Activated T-cell treated with anti-CD3 and anti-CD28 coated beads for 1 hour (primary cell): Measurements from ENCODE around the gene RSRC1.
"Not testable (repeated sequence)": the region's sequence is repeated elsewhere in the genome, so short reads cannot be mapped to it uniquely, and the experiment has no call there.

Source experiments
- DNase-seq: peaks from one replicate; pipeline ENCODE4 v3.0.0-alpha.2; 2020; ENCODE audit warnings: low read depth

RSRC1 gene

GRCh38 chr3:158329696-158330441 is 220.0 kb downstream of the RSRC1 start:
- not testable (repeated sequence) for DNase-seq

DNA sequence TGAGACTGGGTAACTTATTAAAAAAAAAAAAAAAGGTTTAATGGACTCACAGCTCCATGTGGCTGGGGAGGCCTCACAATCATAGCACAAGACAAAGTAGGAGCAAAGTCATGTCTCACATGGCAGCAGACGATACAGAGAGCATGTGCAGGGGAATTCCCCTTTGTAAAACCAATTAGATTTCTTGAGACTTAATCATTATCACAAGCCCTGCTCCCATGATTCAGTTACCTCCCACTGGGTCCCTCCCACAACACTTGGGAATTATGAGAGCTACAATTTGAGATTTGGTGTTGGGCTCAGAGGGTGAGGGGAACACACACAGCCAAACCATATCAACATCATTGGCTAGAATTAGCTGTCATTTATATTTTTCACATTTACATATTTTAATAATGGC is 221.0 kb downstream of the RSRC1 start:
- no peak for DNase-seq

DNA sequence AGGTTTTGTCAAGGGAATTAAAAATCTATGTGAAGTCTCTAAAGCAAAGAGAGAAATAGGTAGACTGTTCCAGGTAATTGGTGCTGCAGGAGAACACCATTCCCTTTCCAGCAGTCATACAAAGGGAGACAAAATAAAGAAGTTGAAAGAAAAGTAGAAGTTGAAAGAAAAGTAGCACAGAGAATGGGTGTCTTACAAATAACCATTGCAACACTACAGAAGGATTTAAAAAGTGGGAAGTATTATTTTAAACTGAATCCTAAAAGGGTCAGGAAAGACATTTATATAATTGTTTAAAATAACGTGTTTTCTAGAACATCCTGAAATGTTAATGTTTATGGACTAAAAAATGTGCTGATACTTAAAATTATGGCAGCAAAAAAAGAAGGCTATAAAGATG is 223.8 kb downstream of the RSRC1 start:
- no peak for DNase-seq

GRCh38 chr3:158337110-158337509 is 227.2 kb downstream of the RSRC1 start:
- no peak for DNase-seq

GRCh38 chr3:158339638-158340037 is 229.7 kb downstream of the RSRC1 start:
- no peak for DNase-seq

GRCh38 chr3:158340951-158341350 is 231.1 kb downstream of the RSRC1 start:
- not testable (repeated sequence) for DNase-seq

DNA sequence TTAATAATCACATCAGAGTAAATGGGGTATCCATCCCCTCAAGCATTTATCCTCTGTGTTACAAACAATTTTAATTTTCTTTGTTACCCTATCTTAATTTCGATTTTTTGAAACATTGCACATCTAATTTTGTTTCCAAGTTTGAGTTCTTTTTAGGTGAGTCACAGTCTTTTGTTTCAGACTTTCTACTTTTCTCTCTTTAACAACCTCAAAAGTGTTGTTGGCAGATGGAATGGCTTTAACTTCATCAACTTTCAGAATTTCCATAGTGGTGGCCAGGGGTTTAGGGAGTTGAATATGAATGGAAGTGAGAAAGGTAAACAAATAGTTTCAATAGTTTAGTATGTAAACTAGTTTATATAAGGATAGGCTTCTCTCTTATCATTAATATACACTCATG is 238.1 kb downstream of the RSRC1 start:
- DNase-seq: no peak

DNA sequence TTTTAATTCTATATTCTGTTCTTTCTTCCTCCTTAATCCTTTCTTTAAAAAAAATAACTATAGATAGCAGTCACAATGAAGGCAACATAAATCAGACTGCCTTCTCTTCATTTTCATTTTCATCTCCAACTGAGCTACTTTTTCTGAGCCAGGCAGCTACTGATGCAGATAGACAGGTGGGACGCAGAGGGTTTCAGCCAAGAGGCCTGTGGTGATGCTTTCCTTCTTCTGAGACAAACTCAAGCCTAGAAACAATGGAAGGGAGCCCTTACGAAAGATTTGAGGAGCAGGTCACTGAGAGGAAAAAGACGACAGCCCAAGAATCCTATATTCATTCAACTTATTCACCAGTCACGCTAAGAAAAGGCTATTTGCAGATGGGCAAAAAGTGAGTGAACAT is 241.1 kb downstream of the RSRC1 start:
- DNase-seq: no peak

- DNase-seq: no peak
Observed at GRCh38 chr3:158352551-158352950, 242.7 kb downstream of the RSRC1 start.

DNA sequence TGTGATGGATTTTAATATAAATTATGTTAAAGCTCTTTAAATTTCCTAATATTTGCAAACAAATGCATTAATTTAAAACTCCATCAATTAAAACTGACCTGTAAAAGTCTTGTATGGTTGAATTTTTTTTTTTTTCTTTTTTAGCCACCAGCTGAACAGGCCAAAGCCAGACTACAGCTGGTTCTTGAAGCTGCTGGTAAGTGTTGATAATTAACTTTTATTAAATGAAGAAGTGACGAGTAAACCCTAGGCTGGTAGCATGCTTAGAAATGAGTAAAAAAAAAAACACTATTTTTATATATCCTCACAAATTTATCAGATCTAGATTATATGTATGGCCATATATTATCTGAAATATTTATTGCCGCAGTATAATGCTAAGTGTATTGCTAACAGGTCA is 244.8 kb downstream of the RSRC1 start:
- no peak for DNase-seq

DNA sequence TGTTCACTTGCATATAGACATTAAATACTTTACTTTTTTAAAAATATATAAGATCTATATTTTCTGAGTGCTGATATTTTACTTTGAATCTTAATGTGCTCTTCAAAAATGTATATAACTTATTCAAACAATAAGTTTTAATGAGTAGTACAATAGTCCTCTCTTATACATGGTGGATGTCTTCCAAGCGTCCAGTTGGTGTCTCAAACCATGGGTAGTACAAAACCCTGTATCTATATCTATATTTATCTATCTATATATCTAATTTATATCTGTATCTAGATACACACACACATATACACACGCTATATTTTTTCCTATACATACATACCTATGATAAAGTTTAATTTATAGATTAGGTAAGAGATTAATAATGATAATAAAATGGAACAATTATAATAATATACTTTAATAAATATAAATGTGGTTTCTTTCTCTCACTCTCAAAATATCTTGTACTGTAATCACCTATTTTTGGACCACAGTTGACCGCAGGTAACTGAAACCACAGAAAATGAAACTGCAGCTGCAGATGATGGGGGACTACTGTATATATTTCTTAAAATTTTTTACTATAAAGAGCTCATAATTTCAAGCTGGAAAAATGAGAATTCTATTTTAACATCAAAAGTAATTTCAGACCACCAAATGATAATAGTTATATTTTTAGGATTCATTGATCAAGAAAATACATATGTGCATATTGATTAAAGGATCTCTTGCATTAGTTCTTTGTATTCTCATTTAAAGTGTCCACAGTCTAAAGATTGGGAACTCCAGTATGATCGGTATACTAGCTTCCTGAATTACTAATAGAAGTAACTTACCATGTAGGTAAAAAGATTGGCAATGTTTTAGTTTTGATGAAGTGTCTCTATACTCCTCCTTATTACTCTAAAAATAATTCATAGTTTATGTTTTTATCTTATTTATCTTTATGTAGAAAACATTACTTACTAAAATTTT is 246.0 kb downstream of the RSRC1 start:
- DNase-seq: no peak

- DNase-seq: no peak
Observed at GRCh38 chr3:158359339-158359738, 249.4 kb downstream of the RSRC1 start.

GRCh38 chr3:158360756-158361448 is 251.0 kb downstream of the RSRC1 start:
- no peak for DNase-seq

DNA sequence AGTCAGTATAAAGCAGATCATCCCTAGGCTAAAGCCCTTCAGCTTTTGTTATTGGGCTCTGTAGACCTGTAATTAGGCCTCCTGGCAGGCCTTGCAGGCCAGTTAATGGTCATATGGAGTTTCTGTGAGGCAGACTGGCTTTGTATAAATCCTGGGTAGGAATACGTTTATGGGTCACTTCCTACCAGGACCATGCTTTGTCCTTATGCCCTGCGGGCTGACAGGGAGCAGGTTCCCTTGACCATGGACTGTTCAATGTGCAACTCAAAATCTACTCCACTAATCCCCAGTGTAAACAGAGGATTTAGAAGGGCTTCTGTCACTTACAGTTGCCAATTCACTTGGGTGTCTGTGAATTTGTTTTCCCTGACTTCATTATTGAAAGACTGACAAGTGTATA is 258.4 kb downstream of the RSRC1 start:
- DNase-seq: no peak

DNA sequence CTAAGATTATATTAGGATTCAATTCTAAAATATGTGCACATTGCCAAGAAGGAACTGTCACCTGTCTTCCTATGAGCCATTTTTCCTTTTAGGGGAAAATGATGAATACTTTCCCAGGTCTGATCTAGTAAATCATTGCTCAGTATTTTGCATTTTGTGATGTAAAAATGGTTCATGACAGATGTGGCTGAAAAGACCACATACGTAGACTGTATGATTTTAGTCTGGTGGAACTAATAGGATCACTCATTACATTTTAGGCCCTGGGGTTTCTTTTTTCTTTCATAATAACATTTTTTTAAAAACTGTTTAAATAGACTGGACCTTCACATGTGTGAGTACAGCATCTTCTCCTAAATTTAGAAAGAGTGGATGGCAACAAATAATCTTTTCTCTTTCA is 259.4 kb downstream of the RSRC1 start:
- no peak for DNase-seq

DNA sequence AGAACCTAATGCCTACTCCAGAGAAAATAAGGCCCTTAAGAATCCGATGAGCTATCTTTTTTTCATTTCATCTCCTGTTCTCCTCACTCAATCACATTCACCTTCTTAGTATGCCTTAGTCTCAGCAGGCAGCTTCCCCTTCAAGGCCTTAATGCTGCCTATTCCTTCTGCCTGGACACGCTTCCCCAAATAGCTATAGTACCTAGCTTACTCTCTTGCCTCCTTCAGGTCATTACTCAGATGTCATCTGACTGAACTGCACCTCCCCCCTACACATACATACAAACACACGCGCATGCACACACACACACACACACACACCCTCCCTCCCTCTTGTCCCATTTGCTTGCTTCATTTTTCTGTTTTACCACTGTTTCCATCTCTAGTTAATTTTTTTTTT is 269.6 kb downstream of the RSRC1 start:
- no peak for DNase-seq

DNA sequence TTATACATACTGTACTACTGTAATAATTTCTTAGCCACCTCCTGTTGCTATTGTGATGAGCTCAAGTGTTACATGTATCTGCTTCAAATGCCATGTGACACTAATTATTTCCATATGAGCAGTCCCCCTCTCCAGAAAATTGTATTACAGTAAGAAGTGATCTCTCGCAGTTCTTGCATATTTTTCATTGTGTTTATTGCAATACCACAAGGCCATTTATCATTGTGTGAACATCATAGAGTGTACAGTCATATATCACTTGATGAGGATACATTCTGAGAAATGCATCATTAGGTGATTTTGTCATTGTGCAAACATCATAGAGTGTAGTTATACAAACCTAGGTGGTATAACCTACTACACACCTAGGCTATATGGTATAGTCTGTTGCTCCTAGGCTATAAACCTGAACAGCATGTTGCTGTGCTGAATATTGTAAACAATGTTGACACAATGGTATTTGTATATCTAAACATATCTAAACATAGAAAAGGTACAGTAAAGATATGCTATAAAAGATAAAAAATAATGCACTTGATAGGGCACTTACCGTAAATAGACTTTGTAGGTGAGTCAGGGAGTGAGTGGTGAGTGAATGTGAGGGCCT is 271.5 kb downstream of the RSRC1 start:
- no peak for DNase-seq

DNA sequence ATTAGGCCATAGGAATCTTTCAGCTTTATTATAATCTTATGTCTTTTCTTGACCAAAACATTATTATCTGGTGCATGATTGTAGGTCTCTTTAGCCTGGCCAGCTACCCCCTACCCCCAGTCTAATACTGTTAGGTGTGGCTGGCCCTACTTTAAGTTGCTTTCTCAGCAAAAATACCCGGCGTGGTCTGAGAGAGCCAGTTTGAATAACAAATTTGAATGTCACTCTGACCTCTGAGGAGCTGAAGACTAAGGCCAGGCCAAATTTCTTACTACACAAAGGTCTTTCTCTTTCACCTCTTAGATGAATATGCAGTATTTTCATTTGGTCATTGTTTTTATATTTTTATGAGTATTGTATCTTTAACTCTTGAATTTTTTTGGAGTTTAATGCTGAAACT is 272.6 kb downstream of the RSRC1 start:
- DNase-seq: no peak

DNA sequence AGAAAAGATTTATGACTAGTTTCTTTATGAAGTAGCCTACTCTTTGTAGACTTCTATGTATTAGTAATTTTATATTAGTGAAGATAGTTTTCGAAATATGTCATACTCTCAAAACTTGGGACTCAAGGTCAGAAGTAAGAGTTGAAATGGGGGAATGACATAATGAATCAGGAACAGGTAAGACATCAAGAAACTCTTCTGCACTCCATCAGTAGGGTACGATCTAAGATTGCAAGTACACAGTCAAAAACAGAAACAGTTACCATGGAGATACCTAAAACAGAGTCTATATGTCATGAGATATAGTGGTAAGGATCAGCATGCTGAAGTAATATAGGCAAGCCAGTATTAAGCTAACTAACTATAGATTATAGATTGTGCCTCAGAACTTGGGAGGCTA is 274.1 kb downstream of the RSRC1 start:
- no peak for DNase-seq

GRCh38 chr3:158395421-158395820 is 285.5 kb downstream of the RSRC1 start:
- no peak for DNase-seq

GRCh38 chr3:158402590-158402989 is 292.7 kb downstream of the RSRC1 start:
- no peak for DNase-seq

GRCh38 chr3:158403013-158403412 is 293.1 kb downstream of the RSRC1 start:
- no peak for DNase-seq
